Subcutaneous abdominal adipose tissue (tissue), 5 donors: ENCODE data around the gene SLC18B1.

Experiments
- H3K27ac ChIP-seq: one replicate; pipeline ENCODE4 v1.7.0; 2013; ENCODE audit warnings: low read depth, mild to moderate bottlenecking, inconsistent platforms, low read length, moderate library complexity
- H3K27me3 ChIP-seq, 5 donors: one replicate each; pipeline ENCODE4 v1.7.0; 2013; ENCODE audit warnings: low read length in 5 of 5, inconsistent platforms in 1 of 5; ENCODE audit not compliant: control insufficient read depth in 5 of 5, insufficient read depth in 4 of 5
- H3K36me3 ChIP-seq, 5 donors: one replicate each; pipeline ENCODE4 v1.7.0; 2013; ENCODE audit warnings: low read length in 5 of 5; ENCODE audit not compliant: control insufficient read depth in 5 of 5, insufficient read depth in 5 of 5
- H3K4me1 ChIP-seq, 5 donors: one replicate each; pipeline ENCODE4 v1.7.0; 2013; ENCODE audit warnings: low read length in 5 of 5, mild to moderate bottlenecking in 3 of 5, moderate library complexity in 1 of 5; ENCODE audit not compliant: control insufficient read depth in 5 of 5, insufficient read depth in 5 of 5
- H3K4me3 ChIP-seq, 5 donors: one replicate each; pipeline ENCODE4 v1.7.0; 2013; ENCODE audit warnings: low read length in 5 of 5, low read depth in 1 of 5
- H3K9ac ChIP-seq, 5 donors: one replicate each; pipeline ENCODE4 v1.7.0; 2013; ENCODE audit warnings: low read length in 5 of 5, mild to moderate bottlenecking in 4 of 5, moderate library complexity in 3 of 5
- H3K9me3 ChIP-seq, 5 donors: one replicate each; pipeline ENCODE4 v1.7.0; 2013; ENCODE audit warnings: low read length in 5 of 5; ENCODE audit not compliant: control insufficient read depth in 5 of 5
- donor health status: healthy.
- donor health status: healthy.
- donor health status: healthy.
- donor health status: healthy.
- donor health status: healthy.

Gene SLC18B1

GRCh38 chr6:132728616-132729015, 69.8 kb downstream of the SLC18B1 start:
- Histone ChIP-seq H3K4me1 (no peaks in the 10 kb centered on the region), H3K36me3 (no peaks in the 10 kb centered on the region), H3K9ac (no peak overlapping the region), H3K9me3 (no peaks in the 10 kb centered on the region), H3K27me3 (no peaks in the 10 kb centered on the region), H3K4me3 (no peak overlapping the region), H3K27ac (no peak overlapping the region)

GRCh38 chr6:132726608-132726975, 71.8 kb downstream of the SLC18B1 start:
- H3K27ac ChIP-seq = no peak overlapping the region
- no peaks in the 10 kb centered on the region for H3K4me1 ChIP-seq
- no peaks in the 10 kb centered on the region for H3K36me3 ChIP-seq
- H3K4me3 ChIP-seq = no peak overlapping the region
- H3K9ac ChIP-seq = no peak overlapping the region
- H3K9me3 ChIP-seq = no peaks in the 10 kb centered on the region
- no peaks in the 10 kb centered on the region for H3K27me3 ChIP-seq

- Histone ChIP-seq H3K4me1 (no peaks in the 10 kb centered on the region), H3K27ac (no peak overlapping the region), H3K27me3 (no peaks in the 10 kb centered on the region), H3K9me3 (no peaks in the 10 kb centered on the region), H3K4me3 (no peak overlapping the region), H3K9ac (no peak overlapping the region), H3K36me3 (no peaks in the 10 kb centered on the region)
Observed at GRCh38 chr6:132725947-132726607, 72.4 kb downstream of the SLC18B1 start.

- Histone ChIP-seq H3K36me3 (no peaks in the 10 kb centered on the region), H3K9me3 (no peaks in the 10 kb centered on the region)
Observed at GRCh38 chr6:132725471-132725870, 73.0 kb downstream of the SLC18B1 start.

GRCh38 chr6:132719736-132720448, 78.5 kb downstream of the SLC18B1 start:
- no peak overlapping the region for H3K9ac ChIP-seq
- no peaks in the 10 kb centered on the region for H3K36me3 ChIP-seq
- no peak overlapping the region for H3K27ac ChIP-seq

More at GRCh38 chr6:132725471-132725870, 73.0 kb downstream of the SLC18B1 start:
- H3K4me1 ChIP-seq = no peaks in the 10 kb centered on the region
- no peak overlapping the region for H3K27ac ChIP-seq
- no peak overlapping the region for H3K4me3 ChIP-seq
- no peaks in the 10 kb centered on the region for H3K27me3 ChIP-seq
- H3K9ac ChIP-seq = no peak overlapping the region

More at GRCh38 chr6:132719736-132720448, 78.5 kb downstream of the SLC18B1 start:
- Histone ChIP-seq H3K4me1 (no peaks in the 10 kb centered on the region), H3K27me3 (no peaks in the 10 kb centered on the region), H3K9me3 (no peaks in the 10 kb centered on the region), H3K4me3 (no peak overlapping the region)
